ENCODE results near the gene MRTFA.
"Not testable (repeated sequence)": the region's sequence is repeated elsewhere in the genome, so short reads cannot be mapped to it uniquely, and the experiment has no call there.

GRCh38 chr22:40655941-40656340 lies 19.4 kb upstream of the MRTFA start:
- TF ChIP-seq CTCF (IDR thresholded peaks at IDR 0.05); REST (IDR thresholded peaks at IDR 0.05); POLR2A (IDR thresholded peaks at IDR 0.05; ENCODE audit: low read length); KDM5A (IDR thresholded peaks at IDR 0.05); EP300 (IDR thresholded peaks at IDR 0.05): not testable (repeated sequence)

Data from A549 (cell line).